NCI-H1930 (cell line): ENCODE measurements around the gene BEAN1.
"Not testable (repeated sequence)": the region's sequence is repeated elsewhere in the genome, so short reads cannot be mapped to it uniquely, and the experiment has no call there.

Experiments used
- DNase-seq, 2 experiments: peaks; one replicate each; lab custom pipeline; 2025; lab: John Stamatoyannopoulos, UW

Gene BEAN1

DNA sequence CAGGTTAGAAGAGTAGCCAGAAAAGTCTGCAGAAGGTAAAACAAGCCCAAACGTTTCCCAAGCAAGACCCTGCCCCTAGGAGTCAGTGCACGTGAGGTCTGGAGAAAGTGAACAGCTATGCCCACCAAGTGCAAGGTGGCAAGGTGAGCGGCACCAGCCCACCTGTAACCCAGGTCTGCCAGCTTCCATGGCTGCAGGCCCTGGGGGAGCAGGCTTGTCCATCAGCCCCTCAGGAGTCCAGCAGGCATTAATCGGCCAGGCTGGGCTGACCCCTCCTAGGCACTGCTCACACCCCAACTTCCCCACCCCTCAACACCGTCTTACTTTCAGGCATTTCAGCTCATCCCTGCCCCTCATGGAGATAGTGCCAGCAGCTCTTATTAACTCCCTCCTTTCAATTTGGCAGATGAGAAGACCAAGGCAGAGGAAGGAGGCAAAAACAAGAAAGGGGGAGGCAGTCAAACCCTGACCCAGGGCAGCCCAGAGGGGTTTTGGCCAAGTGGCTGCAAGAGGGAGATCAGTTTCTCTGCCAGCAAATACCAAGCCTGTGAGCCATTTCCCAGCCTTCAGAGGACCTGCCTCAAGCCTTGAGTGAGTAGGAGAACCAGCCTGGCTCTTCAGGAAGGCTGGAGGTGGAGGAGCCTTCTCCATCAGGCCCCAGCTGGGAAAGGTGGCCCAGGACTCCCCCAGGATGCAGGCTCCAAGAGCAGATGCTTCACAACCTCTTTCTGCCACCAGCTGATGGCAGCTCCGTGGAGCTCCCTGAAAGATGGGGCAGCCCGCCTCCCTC is 14.7 kb downstream of the BEAN1 start:
- DNase-seq, result no peak

DNA sequence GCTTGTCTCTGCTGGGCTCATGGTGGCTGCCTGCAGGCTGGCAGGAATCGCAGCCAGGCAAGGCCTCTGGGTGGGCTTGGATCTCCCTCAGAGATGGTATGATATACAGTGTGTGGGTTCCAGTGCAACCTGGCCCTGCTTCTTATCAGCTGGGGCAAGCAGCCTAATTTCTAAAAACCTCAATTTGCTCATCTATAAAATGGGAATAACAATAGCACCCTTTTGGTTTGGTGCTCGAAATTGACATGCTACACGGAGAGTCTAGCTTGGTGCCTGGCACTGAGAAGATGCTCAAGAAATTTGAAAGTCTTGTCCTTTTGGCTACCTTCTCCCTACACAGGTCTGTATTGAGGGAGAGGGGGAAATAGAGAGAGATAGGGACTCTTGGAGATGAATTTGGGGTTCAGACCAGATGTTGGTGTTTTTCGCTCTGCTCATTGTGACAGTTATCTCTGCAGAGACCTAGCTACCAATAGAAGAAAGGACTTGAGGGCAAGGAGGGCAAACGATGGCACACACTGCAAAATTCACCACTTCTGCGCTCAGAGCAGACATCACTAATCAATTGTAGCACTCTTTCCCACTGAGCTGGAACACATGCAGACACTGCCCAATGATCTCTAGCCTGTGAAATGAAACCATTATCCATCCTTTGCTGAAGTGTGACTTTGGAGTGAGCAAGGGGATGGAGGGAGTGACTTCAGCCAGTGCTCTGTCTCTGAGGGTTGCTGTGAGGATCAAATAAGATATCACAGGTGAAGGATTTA is 15.6 kb downstream of the BEAN1 start:
- DNase-seq, result no peak

DNA sequence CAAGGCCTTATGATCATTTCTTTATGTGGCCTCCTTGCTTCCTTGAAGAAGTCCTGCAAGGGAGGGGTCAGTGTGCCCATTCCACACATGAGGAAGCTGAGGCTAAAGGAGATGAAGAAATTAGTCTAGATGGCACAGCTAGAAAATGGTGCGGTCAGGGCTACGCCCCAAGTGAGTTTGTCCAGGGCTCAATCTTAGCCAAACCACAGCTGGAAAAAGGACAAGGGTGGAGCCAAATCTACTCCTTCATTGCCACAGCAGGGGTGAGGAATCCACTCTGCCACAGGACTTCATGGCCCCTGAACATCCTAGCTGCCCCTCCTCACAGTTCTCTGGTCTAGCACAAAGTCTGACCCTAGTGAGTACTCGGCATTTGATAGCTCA is 16.2 kb downstream of the BEAN1 start:
- DNase-seq, result no peak

DNA sequence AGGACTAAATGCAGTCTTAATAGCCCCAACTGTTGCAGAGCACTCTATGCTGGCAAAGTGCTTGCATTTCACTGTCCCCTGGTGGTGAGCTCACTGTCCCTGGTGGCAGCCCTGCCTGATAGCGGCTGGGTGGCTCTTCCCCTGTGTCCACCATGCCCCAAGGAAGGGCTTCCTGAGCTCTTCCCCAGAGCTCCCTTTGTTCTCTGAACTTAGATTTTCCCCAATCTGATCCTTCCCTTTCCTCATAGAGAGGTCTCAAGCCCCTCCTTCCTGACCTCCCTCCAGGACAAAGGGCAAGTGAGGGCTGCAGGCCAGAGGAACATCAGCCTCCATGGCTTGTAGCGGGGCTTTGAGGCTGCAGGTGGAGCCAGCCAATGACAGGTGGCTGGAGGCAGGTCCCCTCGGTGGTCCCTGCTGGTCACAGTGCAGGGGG is 17.0 kb downstream of the BEAN1 start:
- DNase-seq, result no peak

DNA sequence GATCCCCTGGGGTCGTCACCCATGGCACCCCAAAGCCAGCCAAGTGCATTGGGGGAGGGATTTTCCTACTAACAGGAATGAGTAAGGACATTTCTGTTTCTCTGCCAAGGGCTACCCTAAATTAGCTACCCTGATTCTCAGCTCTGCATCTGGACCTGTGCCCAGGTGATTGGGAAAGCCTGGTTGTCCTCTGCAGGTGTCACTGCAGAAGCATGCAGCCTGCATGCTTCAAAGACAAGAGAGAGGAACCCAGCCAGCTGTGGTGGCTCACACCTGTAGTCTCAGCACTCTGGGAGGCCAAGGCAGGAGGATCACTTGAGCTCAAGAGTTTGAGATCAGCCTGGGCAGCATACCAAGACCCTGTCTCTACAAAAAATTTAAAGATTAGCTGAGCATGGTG is 19.6 kb downstream of the BEAN1 start:
- DNase-seq, result no peak

DNA sequence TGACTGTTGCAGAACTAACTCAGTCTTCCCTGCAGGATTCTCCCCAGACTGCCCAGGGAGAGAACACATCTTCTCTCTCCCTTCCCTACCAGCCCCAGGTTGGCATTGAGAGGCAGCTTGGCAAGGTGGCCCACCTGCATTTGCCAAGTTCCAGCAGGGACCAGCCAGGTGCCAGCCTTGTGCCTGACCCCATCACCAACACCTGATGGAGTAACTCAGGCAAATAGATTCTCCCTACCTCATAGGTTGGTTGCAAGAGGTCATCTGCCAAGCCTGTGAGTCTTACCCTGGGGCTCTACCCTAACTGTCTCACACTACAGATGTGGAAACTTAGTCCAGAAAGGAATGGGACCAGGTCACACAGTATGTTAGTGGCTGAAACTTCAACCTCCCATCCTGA is 20.4 kb downstream of the BEAN1 start:
- no peak for DNase-seq

DNA sequence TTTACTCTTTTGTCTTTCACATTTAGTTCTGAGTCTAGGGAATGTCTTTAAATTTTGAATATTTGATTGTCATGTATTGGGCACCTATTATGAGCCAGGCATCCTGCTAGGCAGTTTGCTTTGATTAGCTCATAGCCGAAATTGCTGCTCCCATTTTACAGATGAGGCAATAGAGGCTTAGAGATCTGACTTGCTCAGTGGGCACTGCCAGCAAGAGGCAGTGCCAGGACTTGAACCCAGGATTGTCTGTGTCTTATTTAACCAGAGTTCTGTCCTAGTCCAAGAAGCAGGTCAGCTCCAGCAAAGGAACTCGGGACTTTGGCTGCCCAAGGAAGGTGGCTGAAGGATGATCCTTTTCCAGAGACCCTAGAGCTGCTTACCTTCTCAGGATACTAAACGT is 24.5 kb downstream of the BEAN1 start:
- no peak for DNase-seq

DNA sequence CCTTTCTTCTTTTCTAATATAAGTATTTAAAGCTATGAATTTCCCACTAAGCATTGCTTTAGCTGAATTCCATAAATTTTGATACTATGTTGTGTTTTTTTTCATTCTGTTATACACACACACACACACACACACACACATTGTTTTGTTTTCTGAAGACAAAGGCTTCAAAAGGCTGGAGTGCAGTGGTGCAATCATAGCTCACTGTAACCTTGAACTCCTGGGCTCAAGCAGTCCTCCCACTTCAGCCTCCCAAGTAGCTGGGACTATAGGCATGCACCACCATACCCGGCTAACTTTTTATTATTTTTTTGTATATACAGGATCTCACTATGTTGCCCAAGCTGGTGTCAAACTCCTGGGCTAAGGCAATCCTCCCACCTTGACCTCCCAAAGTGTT is 26.1 kb downstream of the BEAN1 start:
- DNase-seq, result not testable (repeated sequence)

DNA sequence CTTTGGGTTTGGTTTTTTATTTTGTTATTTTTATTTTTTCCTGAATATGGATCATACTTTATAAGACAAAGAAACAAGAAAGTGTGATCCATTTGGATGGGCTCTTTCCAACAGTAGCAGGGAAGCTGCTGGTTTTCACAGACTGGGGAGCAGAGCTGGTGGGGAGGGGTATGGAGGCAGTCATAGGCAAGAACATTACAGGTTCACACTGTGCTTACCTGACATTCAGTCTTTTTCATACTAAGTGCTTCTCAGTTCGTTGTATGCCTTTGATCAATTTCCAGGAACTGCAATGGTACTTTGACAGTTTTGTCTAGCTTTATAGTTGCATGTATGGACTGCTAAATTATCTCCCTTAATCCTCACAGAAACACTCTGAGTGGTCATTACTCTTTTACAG is 27.7 kb downstream of the BEAN1 start:
- DNase-seq, result no peak

DNA sequence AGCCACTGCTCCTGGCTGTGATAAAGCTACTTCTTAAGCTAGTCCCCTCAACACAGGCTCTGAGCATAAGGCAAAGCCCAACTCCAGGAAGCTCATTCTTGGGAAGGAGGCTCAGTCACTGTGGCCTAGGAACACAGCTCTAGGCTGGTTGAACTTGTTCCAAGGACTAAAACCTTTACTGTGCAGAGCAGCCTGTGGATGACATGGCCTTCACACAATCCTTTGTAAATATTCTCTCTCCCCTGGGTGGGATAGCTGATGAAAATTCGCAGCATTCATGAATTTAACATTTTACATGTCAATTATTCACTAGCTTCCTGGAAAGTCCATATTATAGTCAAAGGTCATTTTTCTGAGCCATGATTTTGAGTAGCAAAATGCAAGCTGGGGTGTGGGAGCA is 28.9 kb downstream of the BEAN1 start:
- no peak for DNase-seq

DNA sequence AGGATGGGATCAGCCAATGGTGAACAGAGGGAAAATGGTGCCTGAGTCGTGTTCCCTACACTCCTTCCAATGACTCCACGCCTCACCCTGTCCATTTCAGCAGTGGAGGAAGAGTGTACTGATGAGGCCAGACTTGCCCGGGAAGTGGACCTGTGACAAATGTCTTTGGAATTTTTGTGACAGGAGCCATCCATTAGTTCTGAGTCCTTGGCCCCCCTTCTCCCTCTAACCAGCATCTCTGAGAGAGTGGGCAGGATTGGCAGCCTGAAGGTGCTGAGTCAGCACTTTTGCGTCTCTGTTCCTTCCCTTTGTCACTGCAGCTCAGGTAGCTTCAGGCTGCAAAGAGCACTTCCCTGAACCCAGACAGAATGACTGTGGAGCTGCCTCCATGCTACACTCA is 30.8 kb downstream of the BEAN1 start:
- no peak for DNase-seq

DNA sequence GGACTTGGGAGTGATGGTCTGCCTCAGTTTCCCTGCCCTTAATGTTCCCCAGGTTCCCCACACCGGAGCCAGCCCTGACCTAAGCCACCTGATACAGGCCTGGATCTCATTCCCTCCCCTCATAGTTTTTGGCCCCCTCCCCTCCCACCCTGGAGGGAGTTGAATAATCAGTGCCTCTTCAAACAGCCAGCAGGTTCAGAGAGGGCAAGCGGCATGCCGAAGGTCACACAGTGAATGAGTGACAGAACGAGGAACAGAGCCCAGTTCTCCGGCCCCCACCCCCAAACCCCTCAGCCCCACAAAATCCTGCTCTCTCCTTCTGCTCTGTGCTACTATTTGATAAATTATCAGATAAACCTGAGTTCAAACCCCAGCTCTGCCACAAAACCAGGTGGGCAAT is 31.2 kb downstream of the BEAN1 start:
- no peak for DNase-seq

DNA sequence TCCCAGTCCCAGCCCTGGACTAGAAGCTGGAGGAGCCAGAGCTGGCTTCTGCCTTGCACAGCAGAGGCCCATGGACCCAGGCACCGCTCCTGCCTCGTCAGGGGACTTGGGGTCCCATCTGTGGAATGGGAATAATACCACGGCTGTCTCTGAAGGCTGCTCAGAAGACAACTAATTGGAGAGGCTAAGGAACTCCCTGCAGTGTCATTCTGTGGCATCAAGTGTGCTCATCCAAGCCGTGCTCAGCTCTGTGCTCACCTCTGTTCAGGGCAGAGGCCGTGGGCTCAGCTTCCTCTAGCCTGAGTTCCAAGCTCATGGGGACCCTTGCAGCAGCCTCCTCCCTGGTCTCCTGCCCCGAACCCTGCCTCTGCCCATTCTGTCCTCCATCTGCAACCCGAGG is 31.8 kb downstream of the BEAN1 start:
- DNase-seq, result no peak

DNA sequence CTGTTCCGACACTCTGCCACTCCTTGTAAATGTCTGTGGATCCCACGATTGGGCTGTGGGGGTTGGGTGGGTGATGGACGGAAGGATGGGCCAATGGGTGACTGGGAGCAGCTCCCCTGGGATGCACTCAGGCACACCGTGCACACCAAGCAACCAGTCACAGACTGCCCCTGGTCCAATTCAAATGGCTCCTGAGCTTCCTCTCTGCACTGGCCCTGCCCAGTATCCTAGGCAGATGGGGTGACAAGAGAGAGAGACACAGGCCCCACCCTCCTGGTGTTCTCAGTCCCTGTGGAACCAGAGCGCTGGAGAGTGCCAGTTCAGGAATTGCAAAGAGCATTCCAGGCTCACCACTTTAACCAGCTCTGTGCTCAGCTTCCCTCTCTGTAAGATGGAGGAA is 32.8 kb downstream of the BEAN1 start:
- no peak for DNase-seq

DNA sequence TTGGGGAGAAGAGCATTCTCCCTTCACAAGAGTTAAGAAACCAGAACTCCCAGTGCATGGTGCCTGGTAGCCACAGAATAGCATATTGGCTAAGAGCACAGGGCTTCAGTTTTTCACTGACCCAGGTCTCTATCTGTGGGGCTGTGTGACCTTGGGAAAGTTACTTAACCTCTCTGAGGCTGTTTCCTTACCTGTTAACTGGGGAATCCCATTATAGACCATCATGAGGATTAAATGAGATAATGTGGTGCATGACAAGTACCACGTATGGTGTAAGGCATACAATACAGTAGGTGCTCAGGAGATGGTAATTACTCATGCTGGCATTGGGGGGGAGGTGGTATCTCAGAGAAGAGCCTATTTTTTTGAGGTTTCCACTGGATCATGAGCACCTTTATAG is 33.6 kb downstream of the BEAN1 start:
- no peak for DNase-seq

DNA sequence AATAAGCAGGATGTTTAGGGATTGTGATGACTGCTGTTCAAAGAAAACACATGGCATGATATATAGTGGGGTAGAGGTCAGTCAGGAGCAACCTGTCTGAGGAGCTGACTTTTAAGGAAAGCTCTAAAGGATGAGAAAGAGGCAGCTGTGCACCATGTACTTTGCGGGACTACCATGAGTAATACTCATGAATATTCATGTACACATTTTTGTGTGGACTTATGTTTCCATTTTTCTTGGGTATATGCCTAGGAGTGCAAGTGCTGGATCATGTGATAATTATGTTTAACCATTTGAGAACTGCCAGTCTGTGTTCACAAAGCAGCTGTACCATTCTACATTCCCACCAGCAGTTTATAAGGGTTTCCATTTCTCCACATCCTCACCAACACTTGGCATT is 35.8 kb downstream of the BEAN1 start:
- DNase-seq, result no peak

DNA sequence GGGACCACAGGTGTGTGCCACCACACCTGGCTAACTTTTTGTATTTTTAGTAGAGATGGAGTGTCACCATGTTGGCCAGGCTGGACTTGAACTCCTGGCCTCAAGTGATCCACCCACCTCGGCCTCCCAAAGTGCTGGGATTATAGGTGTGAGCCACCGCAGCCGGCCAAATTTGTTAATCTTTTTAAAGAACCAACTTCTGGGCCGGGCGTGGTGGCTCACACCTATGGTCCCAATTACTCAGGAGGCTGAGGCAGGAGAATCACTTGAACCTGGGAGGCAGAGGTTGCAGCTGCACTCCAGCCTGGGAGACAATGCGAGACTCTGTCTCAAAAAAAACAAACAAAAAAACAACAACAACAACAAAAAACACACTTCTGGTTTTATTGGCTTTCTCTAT is 38.9 kb downstream of the BEAN1 start:
- not testable (repeated sequence) for DNase-seq

DNA sequence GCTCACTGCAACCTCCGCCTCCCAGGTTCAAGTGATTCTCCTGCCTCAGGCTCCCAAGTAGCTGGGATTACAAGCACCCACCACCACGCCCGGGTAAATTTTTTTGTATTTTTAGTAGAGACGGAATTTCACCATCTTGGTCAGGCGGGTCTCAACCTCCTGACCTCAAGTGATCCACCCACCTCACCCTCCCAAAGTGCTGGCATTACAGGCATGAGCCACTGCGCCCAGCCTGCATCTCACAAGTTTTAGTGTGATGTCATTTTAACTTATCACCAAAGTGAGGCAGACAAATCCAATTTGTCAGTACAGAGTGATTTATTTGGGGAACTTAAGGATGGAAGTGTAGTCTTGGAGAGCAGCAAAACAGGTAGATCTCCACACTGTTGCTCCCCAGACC is 39.5 kb downstream of the BEAN1 start:
- DNase-seq, result not testable (repeated sequence)

DNA sequence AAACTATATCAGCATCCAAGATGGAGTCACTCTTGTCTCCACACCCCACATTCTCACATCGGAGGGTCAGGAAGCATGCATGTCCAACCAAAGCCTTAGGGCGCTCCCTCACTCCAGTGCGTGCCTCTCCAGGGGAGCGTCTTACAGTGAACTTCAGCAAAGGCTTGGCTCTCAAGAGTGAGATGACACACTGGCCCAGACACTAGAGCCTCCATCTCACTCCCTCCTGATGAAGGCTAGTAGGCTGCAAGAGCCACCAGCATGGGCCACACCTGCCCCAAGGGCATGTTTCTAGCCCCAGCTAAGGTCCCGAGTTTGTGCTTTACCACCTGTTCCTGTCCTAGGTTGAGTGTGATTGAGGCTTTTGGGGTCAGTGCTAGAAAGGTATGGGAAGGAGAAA is 40.5 kb downstream of the BEAN1 start:
- no peak for DNase-seq

DNA sequence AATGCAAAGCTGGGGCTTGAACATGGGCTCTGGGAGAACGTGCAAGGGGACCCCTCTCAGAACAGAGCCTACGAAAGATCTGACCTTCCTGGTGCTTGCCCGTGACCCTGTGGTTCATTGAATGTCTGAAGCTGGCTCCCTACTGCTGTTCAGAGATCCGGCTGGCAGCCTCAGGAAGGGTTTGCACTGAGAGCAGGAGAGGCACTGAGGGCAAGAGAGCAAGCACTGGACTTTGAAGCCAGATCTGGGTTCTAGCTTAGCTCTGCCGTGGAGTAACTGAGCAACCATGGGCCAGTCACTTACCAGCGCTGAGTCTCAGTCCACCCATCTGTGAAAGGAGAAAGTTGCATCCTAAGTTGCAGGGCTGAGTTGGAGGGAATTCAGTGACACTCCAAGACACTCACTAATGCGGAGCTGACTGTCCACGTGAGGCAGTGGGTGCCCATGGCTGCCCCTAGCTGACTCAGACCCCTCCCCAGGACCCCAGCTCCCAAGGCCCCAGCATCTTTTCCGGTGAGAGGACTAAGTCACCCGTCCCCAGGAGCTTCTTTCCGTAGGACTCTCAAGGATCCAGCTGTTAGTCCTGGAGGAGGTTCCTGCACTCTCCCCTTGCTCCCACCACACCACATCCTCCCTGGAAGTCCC is 41.3 kb downstream of the BEAN1 start:
- DNase-seq, result no peak

DNA sequence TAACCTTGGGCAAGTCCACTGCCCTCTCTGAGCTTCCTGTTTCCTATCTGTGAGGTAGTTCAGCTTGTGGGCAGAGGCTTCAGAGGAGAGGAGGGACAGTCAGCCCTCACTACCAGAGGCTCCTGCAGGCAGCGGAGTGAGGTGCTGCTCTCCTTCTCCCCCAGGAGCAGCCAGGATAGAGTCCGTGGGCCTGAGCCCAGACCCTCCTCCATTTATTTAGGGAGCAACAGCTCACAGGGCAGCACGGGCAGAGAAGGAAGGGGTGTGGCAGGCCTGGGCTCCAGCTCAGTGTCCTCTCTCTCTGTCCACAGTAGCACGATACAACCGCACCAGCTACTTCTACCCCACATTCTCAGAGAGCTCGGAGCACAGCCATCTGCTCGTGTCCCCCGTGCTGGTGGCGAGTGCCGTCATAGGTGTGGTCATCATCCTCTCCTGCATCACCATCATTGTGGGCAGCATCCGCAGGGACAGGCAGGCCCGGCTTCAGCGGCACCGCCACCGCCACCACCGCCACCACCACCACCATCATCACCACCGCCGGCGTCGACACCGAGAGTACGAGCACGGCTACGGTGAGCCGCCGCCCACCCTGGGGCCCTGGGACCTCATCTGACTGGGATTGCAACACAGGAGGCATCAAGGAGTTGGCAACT is 42.3 kb downstream of the BEAN1 start:
- DNase-seq, result no peak

DNA sequence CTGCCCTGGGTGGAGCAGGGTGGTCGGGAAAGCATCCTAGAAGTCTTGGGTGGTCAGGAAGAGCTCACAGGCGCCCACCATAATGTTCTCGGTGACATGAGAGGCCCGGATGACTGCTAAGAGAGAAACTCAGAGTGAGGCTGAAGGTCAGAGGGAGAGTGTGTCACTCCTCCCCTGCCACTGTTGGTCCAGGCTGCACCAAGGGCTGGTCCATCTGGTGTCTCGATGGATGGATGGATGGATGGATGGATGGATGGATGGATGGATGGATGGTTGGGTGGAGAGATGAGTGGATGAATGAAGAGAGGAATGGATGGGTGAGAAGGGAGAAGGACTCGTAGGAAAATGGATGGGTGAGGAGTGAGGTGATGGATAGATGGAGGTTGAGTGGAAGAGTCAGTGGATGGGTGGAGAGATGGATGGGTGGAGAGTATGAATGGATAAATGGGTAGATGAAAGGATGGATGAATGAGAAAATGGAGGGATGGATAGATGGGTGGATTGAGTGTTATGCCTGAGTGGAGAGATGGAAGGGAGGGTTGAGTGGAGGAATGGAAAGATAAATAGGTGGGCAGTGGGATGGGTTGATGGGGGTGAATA is 43.0 kb downstream of the BEAN1 start:
- DNase-seq, result no peak
